GM12801 (cell line): ENCODE measurements around the gene PARVB.

Experiments used
- CTCF ChIP-seq: IDR thresholded peaks from one replicate; pipeline ENCODE4 v1.5.1; 2011; ENCODE audit warnings: control low read depth; ENCODE audit not compliant: insufficient read length; ENCODE audit errors: extremely low read depth

Gene PARVB

DNA sequence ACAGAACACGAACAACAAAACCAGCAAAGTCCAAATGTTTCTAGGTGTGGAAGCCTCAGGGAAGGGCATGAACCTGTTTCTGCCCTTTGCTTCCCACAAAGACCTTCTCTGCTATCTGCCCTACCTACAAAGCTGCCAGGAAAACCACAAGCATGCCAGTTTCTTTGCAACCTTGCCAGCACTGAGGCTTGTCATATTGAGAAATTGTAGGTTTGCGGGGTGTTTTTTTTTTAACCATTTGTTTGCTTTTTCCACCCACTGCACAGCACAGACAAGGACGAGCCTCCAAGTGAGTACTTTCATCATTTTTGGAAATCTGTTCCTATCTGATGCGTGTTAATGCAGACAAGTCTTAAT, 169.4 kb downstream of the PARVB start:
- TF ChIP-seq CTCF = no peak

DNA sequence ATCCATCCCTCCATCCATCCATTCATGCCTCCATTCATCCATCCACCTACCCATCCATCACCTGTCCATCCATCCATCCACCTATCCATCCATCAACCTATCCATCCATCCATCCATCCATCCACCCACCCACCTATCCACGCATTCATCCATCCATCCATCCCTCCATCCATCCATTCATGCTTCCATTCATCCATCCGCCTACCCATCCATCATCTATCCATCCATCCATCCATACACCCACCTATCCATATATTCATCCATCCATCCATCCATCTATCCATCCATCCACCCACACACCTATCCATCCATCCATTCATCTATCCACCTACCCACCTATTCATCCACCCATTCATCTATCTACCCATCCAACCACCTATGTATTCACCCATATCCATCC, 170.5 kb downstream of the PARVB start:
- no peak for TF ChIP-seq CTCF

- no peak for TF ChIP-seq CTCF
Observed at GRCh38 chr22:44195189-44195871, 171.2 kb downstream of the PARVB start.

DNA sequence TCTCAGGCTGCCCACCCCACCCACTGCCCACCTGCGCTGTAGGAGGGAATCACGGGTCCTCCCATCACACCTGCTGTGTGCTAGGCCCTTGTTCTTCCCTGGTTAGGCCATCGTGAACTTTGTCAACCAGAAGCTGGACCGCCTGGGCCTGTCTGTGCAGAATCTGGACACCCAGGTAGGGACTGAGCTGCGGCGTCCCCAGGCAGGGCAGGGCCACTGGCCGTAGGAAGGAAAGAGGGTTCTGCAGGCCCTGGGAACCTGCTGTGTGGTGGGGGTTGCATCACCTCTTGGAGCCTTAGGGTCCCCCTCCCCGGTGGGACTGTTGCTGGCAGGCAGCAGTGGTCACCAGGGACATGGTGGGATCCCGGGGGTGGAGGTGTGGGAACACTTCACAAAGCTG, 172.1 kb downstream of the PARVB start:
- TF ChIP-seq CTCF = no peak

- no peak for TF ChIP-seq CTCF
Observed at GRCh38 chr22:44196731-44197131, 172.6 kb downstream of the PARVB start.

GRCh38 chr22:44197271-44197670, 173.2 kb downstream of the PARVB start:
- no peak for TF ChIP-seq CTCF

GRCh38 chr22:44199164-44199563, 175.1 kb downstream of the PARVB start:
- TF ChIP-seq CTCF = no peak
